Activated T-helper 17 cell treated with anti-CD3 and anti-CD28 coated beads, Interleukin-2, amount 50 U/mL, for 72 hours (primary cell): ENCODE results near the gene UBL3. TPM values are rescaled to one million over a fixed set of nuclear protein-coding genes. Genes with fewer than 3 reads are reported as not detected.

Experiments
- ATAC-seq: fragments of 150-1000 bp; cut with Tn5 transposase; replicated peaks from 2 replicates; pipeline ENCODE4 v1.10.0; 2021; ENCODE audit warnings: mild to moderate bottlenecking, moderate library complexity
- H3K27ac Mint-ChIP-seq: one replicate; pipeline ENCODE4 v1.8.0; 2022; ENCODE audit warnings: mixed read lengths
- H3K27me3 Mint-ChIP-seq: one replicate; pipeline ENCODE4 v1.8.0; 2022; ENCODE audit warnings: mixed read lengths
- H3K36me3 Mint-ChIP-seq: one replicate; pipeline ENCODE4 v1.8.0; 2022; ENCODE audit warnings: low read depth, mild to moderate bottlenecking, mixed read lengths
- H3K4me1 Mint-ChIP-seq: one replicate; pipeline ENCODE4 v1.8.0; 2022; ENCODE audit warnings: mixed read lengths
- H3K4me3 Mint-ChIP-seq: one replicate; pipeline ENCODE4 v1.8.0; 2022; ENCODE audit warnings: mild to moderate bottlenecking, mixed read lengths
- H3K9me3 Mint-ChIP-seq: one replicate; pipeline ENCODE4 v1.8.0; 2022; ENCODE audit warnings: mixed read lengths
- total RNA-seq, 2 donors: library from RNA; stranded (reverse); gene quantifications; one replicate each; pipeline ENCODE4 v1.2.3, GENCODE V29; 2022

The UBL3 gene
- total RNA-seq, 2 donors from 2014 or later = 8.4 to 9.4 TPM

DNA sequence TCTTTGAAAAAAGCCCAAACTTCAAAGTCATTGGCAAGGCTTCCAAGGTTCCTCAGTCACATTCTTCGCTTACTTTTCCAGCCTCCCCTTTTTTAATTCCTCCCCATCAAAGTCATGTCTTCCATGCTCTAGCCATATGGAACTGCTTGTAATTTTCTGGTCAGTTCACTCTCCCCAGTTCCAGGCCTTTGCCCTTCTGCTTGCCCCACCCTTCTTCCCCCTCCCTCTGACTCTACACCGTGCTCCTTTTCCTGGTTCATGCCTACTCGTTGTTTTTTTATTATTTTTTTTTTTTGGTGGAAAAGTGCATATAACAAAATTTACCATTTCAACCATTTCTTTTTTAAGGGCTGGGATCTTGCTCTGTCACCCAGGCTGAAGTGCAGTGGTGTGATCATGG is 102.3 kb downstream of the UBL3 start:
- H3K36me3 Mint-ChIP-seq = no peaks in the 10 kb centered on the region
- H3K9me3 Mint-ChIP-seq = no peaks in the 10 kb centered on the region
- no peak for ATAC-seq
- H3K4me1 Mint-ChIP-seq = no peaks in the 10 kb centered on the region
- H3K27me3 Mint-ChIP-seq = peaks cover 25% of the 10 kb centered on the region
- H3K4me3 Mint-ChIP-seq = no peak overlapping the region
- H3K27ac Mint-ChIP-seq = no peak overlapping the region

DNA sequence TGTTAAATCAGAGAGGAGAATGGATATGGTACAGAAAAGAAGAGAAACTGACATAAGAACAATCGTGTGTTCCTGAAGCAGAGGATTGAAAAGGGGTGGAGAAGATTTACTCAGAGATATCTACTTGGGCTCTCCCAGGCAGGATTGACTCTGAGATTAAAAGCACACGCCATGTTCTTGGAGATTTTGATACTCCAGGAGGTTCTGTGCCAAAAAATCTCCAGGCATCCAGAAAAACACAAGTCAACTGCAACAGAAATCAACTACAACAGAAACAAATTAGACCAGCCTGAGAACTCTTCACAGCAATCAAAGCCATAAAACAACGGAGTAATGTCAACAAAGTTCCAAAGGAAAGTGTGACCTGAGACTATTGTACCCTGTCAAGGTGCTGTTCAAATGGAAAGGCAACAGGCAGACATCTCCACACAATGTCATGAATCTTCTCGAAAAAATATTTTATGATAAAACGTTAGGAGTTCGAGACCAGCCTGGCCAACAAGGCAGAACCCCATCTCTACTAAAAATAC is 104.2 kb downstream of the UBL3 start:
- H3K27me3 Mint-ChIP-seq = peaks cover 25% of the 10 kb centered on the region
- H3K27ac Mint-ChIP-seq = no peak overlapping the region
- H3K9me3 Mint-ChIP-seq = no peaks in the 10 kb centered on the region
- no peak overlapping the region for H3K4me3 Mint-ChIP-seq
- H3K4me1 Mint-ChIP-seq = no peaks in the 10 kb centered on the region
- no peak for ATAC-seq
- no peaks in the 10 kb centered on the region for H3K36me3 Mint-ChIP-seq

DNA sequence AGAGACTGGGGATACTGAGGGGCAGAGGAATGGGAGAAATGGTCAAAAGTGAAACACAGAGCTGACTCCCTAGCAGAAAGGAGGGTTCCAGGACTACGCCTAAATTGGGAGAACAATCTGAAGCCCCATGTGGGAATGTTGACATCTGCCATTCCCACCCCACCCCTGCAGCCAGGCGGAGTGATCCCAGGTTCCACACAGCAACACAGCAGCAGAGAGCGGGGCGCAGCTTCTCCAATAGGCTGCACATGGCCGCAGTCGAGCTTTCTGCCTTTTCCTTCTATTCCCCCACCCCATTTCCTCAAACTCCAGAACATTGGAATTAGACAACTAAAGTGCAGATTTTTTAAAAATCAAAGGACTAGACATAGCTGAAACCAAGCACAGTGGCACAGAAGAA is 104.7 kb downstream of the UBL3 start:
- no peaks in the 10 kb centered on the region for H3K4me1 Mint-ChIP-seq
- H3K9me3 Mint-ChIP-seq = no peaks in the 10 kb centered on the region
- peaks cover 24% of the 10 kb centered on the region for H3K27me3 Mint-ChIP-seq
- H3K27ac Mint-ChIP-seq = no peak overlapping the region
- H3K4me3 Mint-ChIP-seq = no peak overlapping the region
- no peak for ATAC-seq
- H3K36me3 Mint-ChIP-seq = no peaks in the 10 kb centered on the region

DNA sequence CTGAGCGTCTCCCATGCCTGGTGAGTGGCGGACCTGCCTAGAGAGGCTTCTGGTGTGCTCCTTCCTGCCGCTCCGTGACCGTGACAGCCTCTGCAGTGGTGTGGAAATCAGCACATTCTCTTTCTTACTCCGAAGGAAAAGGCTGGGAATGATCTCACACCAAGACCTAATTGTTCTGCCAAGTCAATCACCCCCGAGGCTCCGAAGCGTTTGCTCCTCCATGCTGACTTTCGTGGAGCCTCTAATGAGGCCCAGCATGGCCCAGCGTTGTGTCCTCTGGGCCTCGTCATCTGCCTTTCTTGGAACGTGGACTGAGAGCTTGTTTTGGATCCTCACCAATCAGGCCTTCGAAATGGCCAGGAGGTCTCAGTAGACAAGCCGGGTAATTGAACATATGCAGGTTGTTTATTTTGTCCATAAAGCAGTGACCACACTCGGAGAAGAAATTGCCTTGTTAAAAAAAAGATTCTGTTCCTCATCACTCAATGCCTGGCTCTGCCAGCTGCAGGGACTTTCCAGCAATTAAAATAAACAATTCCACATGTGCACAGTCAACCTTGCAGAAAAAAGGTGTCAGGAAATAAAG is 107.1 kb downstream of the UBL3 start:
- Mint-ChIP-seq H3K4me3 (no peak overlapping the region), H3K4me1 (no peaks in the 10 kb centered on the region), H3K36me3 (no peaks in the 10 kb centered on the region), H3K27ac (no peak overlapping the region), H3K27me3 (peaks cover 14% of the 10 kb centered on the region), H3K9me3 (no peaks in the 10 kb centered on the region)
- ATAC-seq = no peak

DNA sequence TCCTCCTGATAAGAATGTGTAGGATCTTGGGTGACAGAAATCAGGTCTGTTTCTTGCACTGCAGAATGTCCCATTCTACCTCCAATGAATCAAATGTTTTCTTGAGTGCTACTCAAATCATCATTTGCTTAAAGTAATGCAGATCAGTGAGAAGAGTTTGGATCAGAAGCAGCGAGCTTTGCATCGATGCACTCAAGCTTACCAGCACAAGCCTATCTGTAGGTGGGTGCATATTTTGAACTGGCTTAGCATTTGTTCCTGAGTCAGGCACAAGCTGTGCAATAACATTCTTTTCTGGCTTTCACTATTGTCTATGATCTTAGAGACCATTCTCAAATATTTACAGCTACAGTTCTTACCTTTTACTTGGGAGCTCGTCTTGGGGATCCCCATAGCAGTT is 109.5 kb downstream of the UBL3 start:
- Mint-ChIP-seq H3K9me3 (no peaks in the 10 kb centered on the region), H3K4me1 (no peaks in the 10 kb centered on the region), H3K27me3 (peaks cover 14% of the 10 kb centered on the region), H3K27ac (no peak overlapping the region), H3K36me3 (no peaks in the 10 kb centered on the region), H3K4me3 (no peak overlapping the region)
- no peak for ATAC-seq

DNA sequence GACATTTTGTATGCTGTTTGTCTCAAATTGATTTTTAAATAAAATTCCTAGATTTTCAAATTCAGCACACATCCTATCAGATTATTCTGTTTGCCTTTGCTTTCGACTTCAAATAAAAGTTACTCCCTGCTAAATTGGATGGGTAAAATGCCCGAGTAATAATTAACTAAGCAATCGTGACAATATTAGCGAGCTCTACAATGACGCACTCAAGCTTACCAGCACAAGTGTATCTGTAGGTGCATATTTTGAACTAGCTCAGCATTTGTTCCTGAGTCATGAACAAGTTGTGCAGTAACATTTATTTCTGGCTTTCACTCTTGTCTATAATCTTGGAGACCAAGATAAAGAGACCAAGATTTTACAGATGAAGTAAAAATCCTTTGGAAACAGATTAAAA is 113.4 kb downstream of the UBL3 start:
- H3K9me3 Mint-ChIP-seq = no peaks in the 10 kb centered on the region
- no peak for ATAC-seq
- H3K36me3 Mint-ChIP-seq = no peaks in the 10 kb centered on the region
- H3K27me3 Mint-ChIP-seq = peaks cover 16% of the 10 kb centered on the region
- peaks cover 6% of the 10 kb centered on the region for H3K4me1 Mint-ChIP-seq
- H3K27ac Mint-ChIP-seq = no peak overlapping the region
- H3K4me3 Mint-ChIP-seq = no peak overlapping the region

DNA sequence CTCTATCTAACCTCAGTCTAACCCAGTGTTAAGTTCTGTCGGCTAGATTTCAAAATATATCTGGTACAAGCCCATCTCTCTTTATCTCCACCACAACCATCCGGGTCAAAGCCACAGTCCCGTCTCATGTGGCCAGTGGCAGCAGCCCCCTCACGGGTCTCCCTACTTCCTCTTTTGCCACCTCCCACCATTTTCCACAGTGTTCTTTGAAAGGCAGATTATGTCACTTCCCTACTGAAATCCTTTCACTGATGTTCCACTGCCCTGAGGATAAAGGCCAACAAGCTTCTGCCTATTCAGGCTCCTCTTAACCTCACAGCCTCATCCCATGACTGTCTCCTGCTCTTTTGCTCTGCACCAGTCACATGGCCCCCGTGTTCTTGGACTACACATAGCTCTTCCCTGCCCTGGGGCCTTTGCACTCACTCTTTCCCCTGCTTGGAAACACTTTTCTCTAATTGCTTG is 117.2 kb downstream of the UBL3 start:
- no peaks in the 10 kb centered on the region for H3K36me3 Mint-ChIP-seq
- H3K4me3 Mint-ChIP-seq = no peak overlapping the region
- peaks cover 39% of the 10 kb centered on the region for H3K27me3 Mint-ChIP-seq
- no peak for ATAC-seq
- H3K27ac Mint-ChIP-seq = no peak overlapping the region
- peaks cover 6% of the 10 kb centered on the region for H3K4me1 Mint-ChIP-seq
- no peaks in the 10 kb centered on the region for H3K9me3 Mint-ChIP-seq

DNA sequence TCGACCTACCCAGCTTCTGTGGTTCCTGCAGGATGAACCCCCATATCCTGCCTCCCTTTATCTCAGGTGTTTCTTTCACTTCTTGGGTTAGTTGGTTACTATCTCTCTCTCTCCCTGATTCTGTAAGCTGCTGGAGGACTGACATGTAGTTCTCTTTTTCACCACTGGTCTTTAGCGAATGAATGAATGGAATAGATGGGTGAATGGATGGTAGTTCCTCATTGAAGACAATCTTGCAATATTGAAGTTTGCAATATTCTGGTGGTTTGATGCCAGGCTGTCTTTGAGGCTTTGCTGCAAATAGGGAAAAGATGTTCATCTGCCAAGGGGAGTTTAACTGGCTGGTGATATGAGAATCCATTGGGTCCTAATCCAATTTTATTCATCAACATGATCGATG is 120.2 kb downstream of the UBL3 start:
- peaks cover 6% of the 10 kb centered on the region for H3K4me1 Mint-ChIP-seq
- no peak overlapping the region for H3K27ac Mint-ChIP-seq
- no peak for ATAC-seq
- no peaks in the 10 kb centered on the region for H3K36me3 Mint-ChIP-seq
- H3K27me3 Mint-ChIP-seq = peaks cover 41% of the 10 kb centered on the region
- H3K4me3 Mint-ChIP-seq = no peak overlapping the region
- peaks cover 4% of the 10 kb centered on the region for H3K9me3 Mint-ChIP-seq

DNA sequence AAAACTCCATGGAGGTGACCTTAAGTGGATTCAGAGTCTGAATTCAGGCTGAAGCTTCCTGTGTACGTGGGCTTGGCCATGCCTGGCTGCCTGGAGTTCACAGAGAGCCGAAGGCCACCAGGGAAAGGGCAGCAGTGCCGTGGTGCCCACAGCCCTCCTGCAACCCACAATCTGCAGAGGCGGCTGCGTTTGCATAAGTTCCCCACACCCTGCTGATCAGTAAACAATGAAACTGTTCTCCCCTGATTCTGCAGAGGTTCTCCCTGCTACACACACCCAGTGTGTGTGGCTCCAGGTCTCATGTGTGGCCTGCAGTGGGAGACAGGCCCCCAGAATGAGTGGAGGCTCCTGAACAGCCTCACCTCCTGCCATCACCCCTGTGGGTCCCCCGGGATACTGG is 128.0 kb downstream of the UBL3 start:
- peaks cover 18% of the 10 kb centered on the region for H3K27me3 Mint-ChIP-seq
- H3K36me3 Mint-ChIP-seq = no peaks in the 10 kb centered on the region
- ATAC-seq = no peak
- H3K27ac Mint-ChIP-seq = no peak overlapping the region
- H3K9me3 Mint-ChIP-seq = peaks cover 4% of the 10 kb centered on the region
- H3K4me3 Mint-ChIP-seq = no peak overlapping the region
- no peaks in the 10 kb centered on the region for H3K4me1 Mint-ChIP-seq

DNA sequence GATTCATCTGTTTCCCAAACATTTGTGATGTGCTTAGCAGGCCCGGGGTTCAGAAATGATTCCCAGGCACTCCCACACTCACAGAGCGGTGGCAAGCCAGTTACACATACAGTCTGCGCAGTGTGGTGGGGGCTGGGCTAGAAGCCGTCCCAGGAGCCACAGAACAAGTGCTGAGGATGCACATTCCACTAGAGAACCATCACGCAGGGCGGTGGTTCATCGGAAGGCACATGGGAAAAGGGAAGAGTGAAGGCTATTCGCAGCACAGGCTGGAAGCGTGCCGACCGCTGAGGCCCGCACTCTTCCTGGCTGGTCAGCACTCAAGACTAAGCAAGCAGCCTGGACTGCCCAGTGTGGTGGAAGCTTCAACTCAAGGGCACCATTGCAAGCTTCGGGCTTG is 128.7 kb downstream of the UBL3 start:
- ATAC-seq = no peak
- Mint-ChIP-seq H3K36me3 (no peaks in the 10 kb centered on the region), H3K4me1 (no peaks in the 10 kb centered on the region), H3K9me3 (peaks cover 4% of the 10 kb centered on the region), H3K27ac (no peak overlapping the region), H3K4me3 (no peak overlapping the region), H3K27me3 (peaks cover 20% of the 10 kb centered on the region)

DNA sequence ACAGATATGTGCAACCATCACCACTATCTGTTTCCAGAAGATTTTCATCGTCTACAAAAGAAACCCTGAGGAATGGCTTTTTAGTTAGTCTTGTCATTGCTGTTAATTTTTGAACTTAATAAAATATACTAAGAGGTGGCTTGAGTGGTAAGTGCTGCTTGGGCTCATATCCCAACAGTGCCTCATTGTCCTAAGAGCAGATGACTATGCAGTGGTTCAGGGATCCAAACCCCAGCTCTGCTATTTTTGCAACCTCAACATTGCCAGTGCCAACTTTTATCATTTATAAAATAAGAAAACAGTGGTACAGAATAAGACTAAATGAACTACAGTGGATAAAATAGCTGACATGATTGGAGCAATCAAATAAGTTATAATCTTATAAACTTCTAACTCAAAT is 131.7 kb downstream of the UBL3 start:
- H3K9me3 Mint-ChIP-seq = no peaks in the 10 kb centered on the region
- no peak overlapping the region for H3K4me3 Mint-ChIP-seq
- no peak overlapping the region for H3K27ac Mint-ChIP-seq
- peaks cover 16% of the 10 kb centered on the region for H3K27me3 Mint-ChIP-seq
- H3K4me1 Mint-ChIP-seq = no peaks in the 10 kb centered on the region
- H3K36me3 Mint-ChIP-seq = no peaks in the 10 kb centered on the region
- no peak for ATAC-seq

DNA sequence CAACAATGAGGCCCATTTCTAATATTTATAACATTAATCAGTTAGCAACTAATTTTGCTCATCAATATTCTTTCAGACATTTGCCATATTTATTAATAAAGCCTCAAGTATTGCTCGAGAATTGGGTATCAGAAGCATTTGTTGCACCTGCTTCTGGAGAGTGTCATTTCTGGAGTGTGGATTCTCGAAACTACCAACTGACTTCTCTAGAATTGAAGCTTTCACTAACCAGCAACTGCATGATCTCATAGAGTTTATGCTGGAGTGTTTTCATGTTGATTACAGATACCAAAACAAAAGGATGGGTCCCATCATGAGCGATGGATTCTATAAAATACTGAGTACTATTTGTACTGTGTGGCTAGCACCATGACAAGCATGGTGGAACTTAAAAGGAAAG is 133.9 kb downstream of the UBL3 start:
- Mint-ChIP-seq H3K27ac (no peak overlapping the region), H3K27me3 (peaks cover 15% of the 10 kb centered on the region), H3K4me3 (no peak overlapping the region), H3K9me3 (no peaks in the 10 kb centered on the region), H3K4me1 (no peaks in the 10 kb centered on the region), H3K36me3 (no peaks in the 10 kb centered on the region)
- ATAC-seq = peak; percentile 26
